HG03025 (cell line): Measurements from ENCODE around the gene TAF4.
A peak's percentile ranks its signal among the peaks of the same experiment; 100 is the strongest.

Experiments
- ATAC-seq: cut with Tn5 transposase; IDR thresholded peaks from one replicate; pipeline ENCODE4 v1.9.1; 2021; ENCODE audit warnings: mild to moderate bottlenecking, moderate library complexity; ENCODE audit not compliant: unreplicated experiment, low FRiP score

Gene TAF4

DNA sequence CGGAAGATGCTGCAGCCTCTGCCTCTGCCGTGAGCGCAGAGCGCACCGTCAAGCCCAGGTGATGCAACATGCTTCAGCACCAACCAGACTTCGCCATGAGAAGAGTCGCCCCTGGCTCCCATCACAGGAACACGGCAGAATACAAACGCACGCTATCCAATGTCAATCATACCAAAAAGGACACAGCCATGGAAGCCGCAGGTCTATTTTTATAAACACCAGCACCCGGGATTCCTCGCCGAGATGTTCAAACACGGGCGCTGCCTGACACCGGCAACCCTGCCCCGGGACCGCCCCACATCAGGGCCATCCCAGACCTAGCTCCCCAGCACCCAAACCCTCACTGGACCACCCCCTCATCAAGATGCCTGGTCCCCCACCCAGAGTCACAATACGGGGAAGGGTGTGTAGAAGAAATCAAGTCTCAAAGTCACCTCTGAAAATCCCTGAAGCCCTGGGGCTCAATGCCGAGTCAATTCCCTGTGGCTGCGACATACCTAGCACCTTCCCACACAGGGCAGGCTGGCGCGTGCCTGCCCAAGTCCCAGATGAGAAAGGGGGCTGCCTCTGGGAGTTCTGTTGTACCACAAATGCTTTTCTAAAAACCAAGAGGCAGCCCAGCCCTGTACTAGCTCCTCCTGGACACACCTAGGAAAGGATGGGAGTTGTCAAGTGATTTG, 17.9 kb downstream of the TAF4 start:
- ATAC-seq = no peak

DNA sequence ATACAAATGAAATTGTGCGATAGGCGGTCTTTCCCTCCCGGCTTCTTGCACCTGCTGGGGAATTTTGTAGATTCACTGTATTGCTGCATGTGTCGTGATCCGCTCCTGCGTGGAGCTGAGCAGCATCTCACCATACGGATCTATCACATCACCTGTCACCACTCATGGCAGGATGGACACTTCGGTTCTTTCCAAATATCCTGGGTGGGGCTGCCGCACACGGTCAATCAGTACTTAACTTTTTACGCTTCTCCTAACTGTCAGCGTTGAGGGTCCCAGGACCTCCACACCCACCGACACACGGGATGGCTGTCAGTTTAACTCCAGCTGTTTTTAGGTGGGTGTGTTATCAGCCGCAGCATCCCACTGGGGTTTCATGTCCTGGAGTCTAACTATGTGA, 19.2 kb downstream of the TAF4 start:
- ATAC-seq = no peak

DNA sequence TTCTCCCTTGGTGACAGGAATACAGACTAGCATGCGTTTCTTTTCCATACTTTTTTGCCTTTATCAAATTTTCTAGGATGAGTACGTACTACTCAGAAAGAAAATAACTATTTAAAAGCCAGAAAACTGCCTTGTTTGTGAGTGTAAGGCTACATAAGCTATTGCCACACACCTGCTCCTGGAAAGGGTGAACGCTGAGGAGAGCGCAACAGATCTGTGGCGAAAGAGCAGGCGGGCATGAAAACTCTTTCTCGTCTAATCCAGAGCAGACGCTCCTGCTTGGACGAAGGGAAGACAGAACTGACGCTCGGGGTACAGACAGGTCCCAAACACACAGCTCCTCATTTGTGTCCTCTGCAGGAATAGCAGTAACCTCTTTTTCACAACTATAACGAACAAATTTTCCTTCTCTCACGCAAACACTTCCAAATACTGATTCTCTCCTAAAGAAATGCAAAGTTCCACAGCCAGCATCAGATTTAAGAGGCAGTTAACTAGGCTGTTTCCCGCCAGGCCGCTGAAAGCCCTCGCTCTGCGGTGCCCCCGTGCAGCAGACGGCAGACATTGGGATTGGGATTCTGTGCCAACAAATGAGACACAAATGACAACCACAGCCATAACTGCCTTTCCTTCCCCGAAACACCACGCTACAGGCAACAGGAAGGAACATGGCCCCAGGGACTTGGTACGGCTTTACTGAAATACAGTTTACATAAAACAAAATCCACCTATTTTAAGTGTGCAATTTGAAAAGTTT, 20.0 kb downstream of the TAF4 start:
- ATAC-seq = no peak

DNA sequence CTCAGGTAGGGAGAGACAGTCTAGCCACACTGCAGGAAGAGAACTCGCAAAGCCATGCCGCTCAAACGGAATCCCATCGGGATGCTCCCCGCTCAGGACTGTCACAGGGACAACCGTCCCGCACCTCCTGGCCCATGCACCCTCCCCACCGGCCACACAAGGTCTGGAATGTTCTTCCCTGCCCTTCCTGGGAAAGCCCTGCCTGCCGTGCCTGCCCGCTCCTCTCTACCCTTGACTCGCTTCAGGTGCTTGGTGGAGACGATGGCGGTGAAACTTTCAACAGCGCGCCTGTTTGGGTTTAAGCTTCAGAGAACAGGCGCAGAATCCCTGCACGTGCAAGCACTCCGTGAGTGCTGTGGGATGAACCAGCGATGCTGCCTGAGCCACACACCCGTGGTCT, 20.6 kb downstream of the TAF4 start:
- ATAC-seq = no peak

DNA sequence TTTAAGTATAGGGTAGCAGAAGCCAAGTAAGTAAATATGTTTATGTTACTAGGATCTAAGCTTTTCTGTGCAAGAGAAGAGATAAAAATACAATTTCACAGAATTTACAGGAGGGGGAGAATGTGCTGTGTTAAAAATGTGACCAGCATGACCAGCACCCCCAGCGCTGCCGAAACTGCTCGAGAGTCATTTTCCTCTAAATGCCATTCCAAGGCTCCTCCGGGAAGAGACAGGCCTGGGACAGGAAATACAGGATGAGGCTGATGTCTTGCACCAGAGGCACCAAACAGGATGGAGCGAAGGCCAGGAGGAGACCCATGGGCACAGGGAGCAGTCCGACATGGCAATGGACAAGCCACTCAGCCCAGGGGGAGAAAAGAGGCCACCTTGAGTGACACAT, 21.1 kb downstream of the TAF4 start:
- no peak for ATAC-seq

DNA sequence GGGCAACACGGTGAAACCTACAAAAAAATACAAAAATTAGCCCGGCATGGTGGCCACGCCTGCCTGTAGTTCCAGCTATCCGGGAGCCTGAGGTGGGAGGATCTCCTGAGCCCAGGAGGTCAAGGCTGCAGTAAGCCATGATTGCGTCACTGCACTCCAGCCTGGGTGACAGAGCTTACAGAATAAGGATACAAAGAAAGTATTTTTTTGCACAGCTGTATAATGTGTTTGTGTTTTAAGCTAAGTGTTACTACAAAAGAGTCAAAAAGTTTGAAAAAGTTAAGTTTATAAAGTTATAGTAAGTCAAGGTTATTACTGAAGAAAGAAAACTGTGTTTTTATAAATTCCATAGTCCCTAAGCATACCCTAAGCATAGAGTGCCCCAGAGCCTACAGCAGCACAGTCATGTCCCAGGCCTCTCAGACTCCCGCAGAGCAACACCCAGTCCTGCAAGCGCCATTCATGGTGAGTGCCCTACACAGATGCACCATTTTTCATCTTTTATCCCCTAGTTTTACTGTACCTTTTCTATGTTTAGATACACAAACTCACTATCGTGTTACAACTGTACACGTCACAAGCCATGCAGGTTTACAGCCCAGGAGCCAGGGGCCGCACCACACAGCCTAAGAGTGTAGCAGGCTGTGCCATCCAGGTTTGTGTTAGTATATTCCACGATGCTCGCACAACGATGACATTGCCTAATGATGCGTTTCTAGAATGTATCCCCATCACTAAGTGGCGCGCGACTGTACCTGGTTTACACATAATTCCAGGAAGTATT, 22.4 kb downstream of the TAF4 start:
- ATAC-seq = no peak

DNA sequence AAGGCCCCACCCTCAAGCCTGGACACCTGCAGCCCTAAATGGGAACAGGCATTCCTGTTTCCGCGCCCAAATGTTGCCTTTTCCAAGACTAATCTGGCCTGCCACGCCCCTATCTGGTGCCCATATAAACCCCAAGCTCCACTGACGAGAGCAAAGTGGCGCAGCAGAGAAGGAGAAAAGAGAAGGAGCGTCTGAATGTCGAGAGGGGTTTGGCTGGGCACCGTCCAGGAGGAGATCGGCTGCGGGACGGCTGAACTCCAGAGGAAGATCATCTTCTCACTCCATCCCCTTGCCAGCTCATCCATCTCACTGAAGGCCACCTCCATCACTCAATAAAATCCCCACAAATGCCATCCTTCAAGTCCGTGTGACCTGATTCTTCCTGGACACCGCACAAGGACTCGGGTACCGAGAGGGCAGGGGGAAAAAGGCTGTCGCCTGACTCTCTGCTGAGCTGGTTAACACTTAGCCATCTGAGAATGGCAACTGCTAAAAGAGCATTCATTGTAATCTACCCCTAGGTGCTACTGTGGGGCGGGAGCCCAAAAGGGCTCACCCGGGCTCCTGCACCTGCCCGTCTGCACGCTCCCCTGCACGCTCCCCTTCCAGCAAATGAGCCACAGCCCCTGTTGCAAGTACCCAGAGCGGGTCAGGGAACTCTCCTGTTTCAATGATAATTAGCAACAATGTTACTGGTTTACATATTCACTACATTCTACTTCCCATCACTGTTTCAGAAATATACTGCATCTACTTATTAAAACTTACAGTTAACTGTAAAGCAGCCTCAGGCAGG, 23.5 kb downstream of the TAF4 start:
- ATAC-seq = no peak

DNA sequence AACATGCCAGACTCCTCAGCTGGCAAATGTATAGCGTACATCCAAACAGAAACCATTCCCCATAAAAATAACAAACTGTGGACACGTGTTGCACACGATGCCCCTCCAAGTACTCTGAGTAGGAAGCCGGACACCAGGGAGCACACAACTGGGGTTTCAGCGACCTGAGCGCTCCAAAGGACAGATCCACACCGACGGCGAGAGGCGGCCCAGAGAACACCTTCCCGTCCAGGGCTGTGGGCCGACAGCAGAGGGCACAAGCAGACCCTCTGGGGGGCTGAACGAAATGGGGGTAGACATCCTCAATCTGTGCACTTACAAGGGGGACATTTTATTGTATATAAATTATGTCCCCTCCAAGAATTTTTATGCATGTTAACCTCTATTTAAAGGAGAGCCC, 24.7 kb downstream of the TAF4 start:
- ATAC-seq = no peak

DNA sequence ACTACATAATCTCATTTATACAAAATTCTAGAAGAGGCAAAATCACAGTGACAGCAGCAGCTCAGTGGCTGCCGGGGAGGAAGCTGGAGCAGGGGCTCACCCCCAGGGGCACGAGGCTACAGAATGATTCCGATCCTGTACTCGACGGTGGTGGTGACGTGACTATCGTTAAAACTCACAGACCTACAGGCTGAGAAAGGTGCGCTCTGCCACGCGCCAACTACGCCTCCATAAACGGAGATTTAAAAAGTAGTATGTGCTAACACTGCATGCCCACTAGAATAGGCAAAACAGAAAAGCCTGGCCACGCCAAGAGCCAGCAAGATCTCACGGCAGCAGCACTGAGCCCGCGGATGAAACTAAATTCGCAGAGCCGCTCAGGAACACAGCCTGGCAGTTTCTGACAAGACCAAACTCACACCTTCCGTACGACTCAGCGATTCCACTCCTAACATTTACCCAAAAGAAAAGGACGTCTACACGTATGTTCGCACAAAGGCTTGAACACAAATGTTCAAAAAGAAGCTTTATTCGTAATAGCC, 25.2 kb downstream of the TAF4 start:
- no peak for ATAC-seq

DNA sequence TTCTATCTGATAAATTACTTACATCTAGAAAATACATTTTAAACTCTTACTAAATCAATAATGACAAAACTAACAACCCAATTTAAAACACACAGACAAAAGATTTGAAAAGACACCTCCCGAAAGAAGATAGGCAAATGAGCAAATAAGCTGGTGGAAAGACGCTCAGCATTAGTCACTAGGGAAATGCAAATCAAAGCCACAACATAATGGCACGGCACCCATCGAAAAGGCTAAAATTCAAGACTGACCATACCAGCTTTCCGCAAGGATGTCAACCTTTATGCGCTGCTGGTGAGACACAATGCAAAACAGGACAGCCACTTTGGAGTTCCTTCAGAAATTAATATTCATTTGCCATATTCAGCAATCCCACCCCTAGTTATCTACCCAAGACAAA, 25.9 kb downstream of the TAF4 start:
- no peak for ATAC-seq

DNA sequence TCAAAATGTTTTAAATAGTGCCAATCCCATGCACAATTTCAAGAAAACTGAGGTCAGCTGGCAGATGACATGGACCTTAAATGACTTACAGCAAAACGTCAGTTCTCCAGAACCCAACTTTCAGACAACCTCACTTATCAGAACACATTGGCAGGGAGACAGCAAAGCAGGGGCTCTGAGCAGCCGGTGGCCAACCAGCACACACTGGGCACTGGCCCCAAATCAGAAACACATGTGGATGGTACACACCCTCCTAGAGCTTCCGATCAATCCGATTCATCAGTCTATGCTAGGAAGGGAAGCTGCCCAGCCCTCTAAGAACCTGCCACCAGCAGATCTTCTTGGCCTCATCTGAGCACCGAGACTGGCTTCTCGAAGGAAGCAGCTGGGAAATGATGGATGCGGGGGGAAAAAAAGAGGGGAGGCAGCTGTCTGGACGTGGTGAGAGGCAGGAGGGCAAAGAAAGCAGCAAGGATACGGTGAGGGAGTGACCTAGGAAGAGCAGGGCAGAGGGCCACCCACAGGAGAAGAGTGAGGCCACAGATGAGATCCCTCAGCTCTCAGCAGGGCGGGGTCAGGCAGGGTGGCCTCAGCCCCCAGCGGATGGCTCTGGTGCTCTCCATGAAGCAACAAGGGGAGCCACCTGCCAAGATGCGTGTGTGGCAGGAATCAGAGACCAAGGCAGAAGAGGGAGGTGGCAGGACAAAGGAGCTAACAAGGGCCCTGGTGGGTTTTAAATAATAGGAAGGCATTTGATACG, 32.9 kb downstream of the TAF4 start:
- ATAC-seq = no peak

DNA sequence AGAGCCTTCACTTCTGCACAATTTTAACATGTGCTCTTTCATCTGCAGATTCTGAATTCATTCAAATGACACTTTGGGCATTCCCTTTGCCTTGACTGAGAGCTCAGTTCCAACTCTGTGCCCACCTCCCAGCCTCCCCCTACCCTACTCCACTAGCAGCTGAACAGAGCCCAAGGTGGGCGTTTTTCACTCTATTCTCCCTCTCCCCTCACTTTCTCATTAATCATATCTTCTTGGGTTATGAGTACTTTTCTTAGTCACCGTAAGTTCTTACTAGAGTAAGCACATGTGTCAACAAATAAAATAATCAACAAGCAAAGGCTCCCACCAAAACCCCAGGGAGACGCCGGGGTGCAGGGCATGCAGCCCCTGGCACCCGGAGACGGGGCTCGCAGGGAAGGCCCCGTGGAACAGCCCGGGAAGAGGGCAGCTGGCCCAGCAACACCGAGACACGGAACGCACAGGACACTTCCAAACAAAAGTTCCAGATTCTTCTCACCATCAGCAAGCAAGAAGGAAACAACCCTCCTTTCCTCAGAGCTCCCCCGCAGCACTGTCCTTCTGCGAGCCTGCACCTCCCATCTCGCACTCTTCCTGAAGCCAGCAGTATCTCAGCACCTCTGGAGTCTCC, 34.1 kb downstream of the TAF4 start:
- ATAC-seq = no peak

DNA sequence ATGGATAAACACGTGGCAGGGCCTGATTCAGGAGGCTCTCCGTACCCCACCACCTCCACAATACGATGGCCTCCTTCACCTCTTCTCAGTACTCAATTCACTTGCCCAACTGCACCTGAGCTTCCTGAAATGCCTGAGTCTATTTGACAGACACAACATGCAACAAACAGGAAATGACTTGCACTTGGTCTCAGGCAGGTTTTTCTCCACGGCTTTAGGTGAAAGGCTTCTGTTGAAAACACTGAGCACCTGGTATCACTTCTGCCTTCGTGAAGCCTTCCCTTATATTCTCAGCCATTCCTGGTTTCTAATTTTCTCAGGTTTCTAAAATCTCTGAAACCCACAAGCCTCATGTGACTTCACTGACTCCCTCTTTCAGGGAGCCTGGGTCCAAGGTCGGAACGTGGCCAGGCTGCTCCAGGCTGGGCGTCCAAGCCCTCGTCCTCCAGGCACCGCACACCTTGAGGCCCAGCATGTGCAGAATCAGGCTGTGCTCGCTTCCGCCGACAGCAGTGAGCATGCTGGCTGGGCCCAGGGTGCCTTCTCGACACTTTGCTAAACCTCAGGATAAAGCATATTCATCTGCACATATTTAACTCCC, 34.7 kb downstream of the TAF4 start:
- ATAC-seq = peak; percentile 57

DNA sequence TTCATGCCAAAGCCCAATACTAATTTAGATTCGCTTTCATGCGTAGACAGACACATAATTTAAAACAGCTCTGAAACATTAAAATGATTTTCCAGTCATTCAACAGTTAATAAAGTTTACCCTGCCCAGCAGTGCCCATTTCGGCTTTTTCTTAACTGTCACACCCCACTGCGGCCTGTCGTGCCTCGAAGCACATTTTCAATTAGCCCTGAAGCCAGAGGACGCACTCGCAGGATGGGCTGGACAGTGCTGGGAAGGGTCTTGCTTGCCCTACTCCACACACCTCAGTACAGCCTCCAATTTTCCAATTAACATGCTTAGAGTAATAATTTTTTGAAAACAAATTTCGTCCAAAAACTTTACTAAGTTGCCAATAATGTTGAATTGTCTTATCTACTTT, 35.3 kb downstream of the TAF4 start:
- no peak for ATAC-seq

DNA sequence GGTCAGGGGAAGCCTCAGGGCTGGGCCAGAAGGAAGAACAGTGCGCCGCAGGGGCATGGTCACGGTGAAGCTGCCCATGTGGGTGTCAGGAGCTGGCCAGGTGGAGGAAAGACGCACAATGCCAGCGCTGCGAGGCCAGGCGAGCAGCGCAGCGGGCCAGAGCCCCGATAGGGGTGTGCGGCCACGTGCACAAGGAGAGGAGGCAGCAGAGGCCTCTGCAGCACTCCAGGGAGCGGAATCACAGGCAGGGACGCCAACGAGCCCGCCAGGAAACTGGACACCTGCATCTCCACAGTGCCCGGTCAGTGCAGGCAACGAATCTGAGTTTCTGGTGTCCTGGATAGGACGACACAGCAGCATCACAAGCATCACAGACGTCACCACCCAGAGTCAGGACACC, 35.7 kb downstream of the TAF4 start:
- ATAC-seq = no peak

DNA sequence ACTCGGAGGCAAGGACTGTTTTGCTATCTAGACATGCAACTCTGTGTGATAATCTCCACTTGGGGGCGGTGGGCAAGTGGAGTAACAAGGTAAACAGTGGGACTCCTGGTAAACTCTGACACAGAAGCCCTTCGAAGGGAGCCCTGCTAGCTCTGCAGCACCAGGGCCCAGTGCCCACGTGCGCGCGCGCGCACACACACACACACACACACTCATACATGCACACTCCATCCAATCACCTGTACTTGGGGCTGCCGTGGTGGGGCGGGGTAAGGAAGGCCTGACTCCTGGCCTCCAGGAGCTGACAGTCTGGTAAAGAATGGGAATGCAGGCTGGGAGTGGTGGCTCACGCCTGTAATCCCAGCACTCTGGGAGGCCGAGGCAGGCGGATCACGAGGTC, 36.4 kb downstream of the TAF4 start:
- no peak for ATAC-seq

DNA sequence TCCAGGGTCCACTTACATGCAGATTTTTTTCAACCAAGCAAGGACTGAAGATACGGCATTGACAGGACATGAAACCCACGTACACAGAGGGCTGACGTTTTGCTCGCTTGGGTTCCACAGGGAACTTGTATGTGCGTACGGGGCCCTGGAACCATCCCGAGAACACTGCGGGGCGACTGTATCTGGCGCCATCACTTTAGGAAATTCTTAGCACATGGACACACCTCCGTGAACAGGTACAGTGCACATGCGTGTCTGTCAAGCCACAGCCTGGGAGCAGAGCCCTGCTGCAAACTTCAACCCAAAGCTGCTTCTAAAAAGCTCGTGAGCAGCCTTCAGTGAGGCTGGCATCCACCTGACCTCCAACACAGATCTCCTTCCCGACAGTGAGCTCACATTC, 37.3 kb downstream of the TAF4 start:
- no peak for ATAC-seq

DNA sequence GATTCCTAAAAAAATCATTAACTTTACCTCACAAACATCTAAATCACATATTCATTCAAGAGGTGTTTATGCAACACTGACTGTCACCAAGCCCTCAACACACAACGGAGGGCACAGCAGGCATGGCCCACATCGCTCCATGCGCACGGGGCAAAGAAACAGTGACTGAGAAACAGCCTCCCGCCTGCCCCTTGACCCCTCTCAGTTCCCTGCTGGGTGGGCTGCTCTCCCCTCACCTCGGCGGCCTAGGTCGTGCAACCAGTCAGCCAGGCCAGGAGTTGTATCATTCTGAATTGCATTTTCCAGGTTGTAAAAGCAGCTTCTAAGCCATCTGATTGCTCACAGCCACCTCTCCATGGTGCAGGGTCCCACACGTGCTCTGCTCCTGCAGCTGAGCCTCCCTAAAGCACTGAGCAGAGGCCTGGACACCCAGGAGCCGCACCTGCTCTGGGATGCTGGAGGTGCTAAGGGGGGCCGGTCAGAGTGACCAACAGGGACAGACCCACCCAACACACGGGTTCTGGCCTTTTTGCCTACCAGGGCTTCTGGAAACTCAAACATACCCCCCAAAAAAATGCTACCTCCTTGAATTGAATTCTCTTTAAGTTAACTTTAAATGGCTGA, 37.9 kb downstream of the TAF4 start:
- ATAC-seq = no peak

DNA sequence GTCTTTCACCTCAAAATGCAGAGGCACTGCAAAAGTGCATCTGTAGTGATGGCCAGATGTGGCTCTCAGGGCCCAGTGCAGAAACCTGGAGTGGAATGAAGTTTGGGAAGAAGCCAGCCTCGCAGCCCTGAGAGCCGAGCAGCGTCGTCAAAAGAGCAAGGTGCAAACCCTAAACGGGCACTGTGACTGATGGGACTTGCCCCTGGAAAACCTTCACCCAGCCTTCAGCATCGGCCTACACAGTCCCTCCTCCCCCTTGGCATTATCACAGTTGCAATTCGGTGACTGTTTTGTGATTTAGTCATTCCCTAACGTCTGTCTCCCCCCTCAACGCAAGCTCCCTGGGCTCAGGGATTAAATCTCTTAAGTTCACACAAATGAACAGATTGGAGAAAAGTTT, 38.6 kb downstream of the TAF4 start:
- no peak for ATAC-seq
